PC-3 (cell line): ENCODE data around the gene RTN4RL2. TPM values are rescaled to one million over a fixed set of nuclear protein-coding genes. Genes with fewer than 3 reads are reported as not detected.
A peak's percentile ranks its signal among the peaks of the same experiment; 100 is the strongest.

ENCODE experiments used
- ATAC-seq: fragments of 200-7000 bp; cut with Tn5 transposase; 2 replicates; pipeline ENCODE4 v1.9.1; 2020; ENCODE audit warnings: mild to moderate bottlenecking, moderate library complexity
- BruUV-seq: library from RNA; stranded (reverse); fragments of 400-500 nt; replicated peaks from 2 replicates; lab custom pipeline; 2021; lab: Mats Ljungman, UMichigan
- CTCF ChIA-PET: fragments of 300-600 bp; sonication (Branson Sonifier 250); formaldehyde crosslinking; loops from one replicate; lab custom pipeline; 2022; ENCODE audit warnings: antibody characterized with exemption; lab: Charles Lee
- POLR2A ChIA-PET: fragments of 300-600 bp; sonication (Branson Sonifier 250); formaldehyde crosslinking; loops from one replicate; lab custom pipeline; 2022; ENCODE audit warnings: antibody characterized with exemption; ENCODE audit not compliant: unreplicated experiment; lab: Charles Lee
- DNase-seq: peaks from one replicate; pipeline ENCODE4 v3.0.0-alpha.2; 2015
- H2AFZ ChIP-seq: fragments of 300-600 bp; sonication (generic); 2 replicates; pipeline ENCODE4 v1.6.0; 2016; ENCODE audit warnings: antibody characterized with exemption, low read length
- H3F3A ChIP-seq: fragments of 300-600 bp; sonication (generic); one replicate; pipeline ENCODE4 v1.6.0; 2017; ENCODE audit warnings: antibody characterized with exemption, low read length, control low read depth, mild to moderate bottlenecking; ENCODE audit not compliant: unreplicated experiment
- H3K27ac ChIP-seq: fragments of 300-600 bp; sonication (generic); 2 replicates; pipeline ENCODE4 v1.5.1; 2016; ENCODE audit warnings: mild to moderate bottlenecking, low read length
- H3K27me3 ChIP-seq: fragments of 300-600 bp; sonication (generic); 2 replicates; pipeline ENCODE4 v1.6.1; 2016; ENCODE audit warnings: low read length, mixed read lengths
- H3K36me3 ChIP-seq: fragments of 300-600 bp; sonication (generic); 2 replicates; pipeline ENCODE4 v1.6.1; 2016; ENCODE audit warnings: low read depth, mixed run types, low read length, mixed read lengths
- H3K4me1 ChIP-seq: fragments of 300-600 bp; sonication (generic); 2 replicates; pipeline ENCODE4 v1.5.1; 2016; ENCODE audit warnings: low read length; ENCODE audit not compliant: insufficient read depth
- H3K4me2 ChIP-seq: fragments of 300-600 bp; sonication (generic); 2 replicates; pipeline ENCODE4 v1.6.0; 2016; ENCODE audit warnings: low read length
- H3K4me3 ChIP-seq: fragments of 300-600 bp; sonication (generic); 2 replicates; pipeline ENCODE4 v1.5.1; 2016; ENCODE audit warnings: mild to moderate bottlenecking, low read length, mixed read lengths
- H3K79me2 ChIP-seq: fragments of 300-600 bp; sonication (generic); 2 replicates; pipeline ENCODE4 v1.6.1; 2017; ENCODE audit warnings: low read length, mixed read lengths
- H3K9ac ChIP-seq: fragments of 300-600 bp; sonication (generic); 2 replicates; pipeline ENCODE4 v1.6.0; 2016; ENCODE audit warnings: mild to moderate bottlenecking, low read length
- H3K9me2 ChIP-seq: fragments of 300-600 bp; sonication (generic); replicated peaks from 2 replicates; pipeline ENCODE4 v1.6.1; 2016; ENCODE audit warnings: mixed run types, low read length, mixed read lengths
- H3K9me3 ChIP-seq: fragments of 300-600 bp; sonication (generic); 2 replicates; pipeline ENCODE4 v1.6.1; 2016; ENCODE audit warnings: low read length, mixed read lengths
- H4K20me1 ChIP-seq: fragments of 300-600 bp; sonication (generic); 2 replicates; pipeline ENCODE4 v1.6.1; 2016; ENCODE audit warnings: low read length, mixed read lengths
- CTCF ChIP-seq: fragments of 300-600 bp; sonication (generic); conservative IDR thresholded peaks from 2 replicates; pipeline ENCODE4 v1.5.1; 2017; ENCODE audit warnings: antibody characterized with exemption, low read depth, mild to moderate bottlenecking, low read length
- EZH2 ChIP-seq: fragments of 300-600 bp; sonication (generic); IDR thresholded peaks from one replicate; pipeline ENCODE4 v1.6.1; 2017; ENCODE audit warnings: antibody characterized with exemption, mild to moderate bottlenecking, low read length; ENCODE audit not compliant: unreplicated experiment
- EZH2phosphoT487 ChIP-seq: fragments of 300-600 bp; sonication (generic); IDR thresholded peaks from 2 replicates; pipeline ENCODE4 v1.6.1; 2018; ENCODE audit warnings: mild to moderate bottlenecking, antibody characterized with exemption, low read length, borderline replicate concordance
- intact Hi-C: fragments of 100-400 bp; cut with micrococcal nuclease; formaldehyde crosslinking; loops from 2 replicates; pipeline ENCODE4 v1.9.0; 2023
- total RNA-seq: library from RNA; depleted of rRNA; stranded (reverse); fragments of >200 nt; gene quantifications from 2 replicates; pipeline ENCODE4 v1.2.3, GENCODE V29; 2014

RTN4RL2 gene
- total RNA-seq, 1 experiment from 2014 or later: 3.5 TPM

DNA sequence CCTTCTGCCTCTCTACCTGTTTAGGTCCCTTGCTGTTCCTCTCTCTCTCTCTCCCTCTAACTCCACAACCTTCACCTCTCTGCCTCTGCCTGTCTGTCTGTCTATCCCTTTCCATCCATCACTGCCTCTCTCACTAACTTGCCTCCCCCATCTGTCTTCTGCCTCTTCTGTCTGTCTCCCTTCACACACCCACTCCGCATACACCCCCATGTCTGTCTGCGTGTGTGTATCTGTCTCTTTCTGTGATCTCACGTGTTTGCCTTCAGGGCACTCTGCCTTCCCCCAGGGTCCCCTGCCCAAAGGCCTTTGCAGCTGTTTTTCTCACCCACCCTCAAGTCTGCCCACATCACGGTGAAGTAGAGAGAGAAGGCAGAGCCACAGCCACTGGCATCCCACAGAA is 7.9 kb downstream of the RTN4RL2 start:
- H3K27me3 ChIP-seq: no peaks in the 10 kb centered on the region
- H3K9ac ChIP-seq: no peak overlapping the region
- H2AFZ ChIP-seq: no peak overlapping the region
- no peaks in the 10 kb centered on the region for H3K36me3 ChIP-seq
- intact Hi-C loops: no loop called here
- CTCF ChIA-PET: no interaction called here
- no peak overlapping the region for H3K27ac ChIP-seq
- no peaks in the 10 kb centered on the region for H3K9me3 ChIP-seq
- POLR2A ChIA-PET: no interaction called here
- no peak for ATAC-seq
- H3K79me2 ChIP-seq: no peaks in the 10 kb centered on the region
- no TSS peak for BruUV-seq
- H3F3A ChIP-seq: no peaks in the 10 kb centered on the region
- no peaks in the 10 kb centered on the region for H3K4me1 ChIP-seq
- DNase-seq: no peak
- no peaks in the 10 kb centered on the region for H3K9me2 ChIP-seq
- no peak overlapping the region for H3K4me3 ChIP-seq
- no peaks in the 10 kb centered on the region for H4K20me1 ChIP-seq
- H3K4me2 ChIP-seq: no peak overlapping the region
- TF ChIP-seq EZH2phosphoT487 (no peak), CTCF (no peak), EZH2 (no peak)

DNA sequence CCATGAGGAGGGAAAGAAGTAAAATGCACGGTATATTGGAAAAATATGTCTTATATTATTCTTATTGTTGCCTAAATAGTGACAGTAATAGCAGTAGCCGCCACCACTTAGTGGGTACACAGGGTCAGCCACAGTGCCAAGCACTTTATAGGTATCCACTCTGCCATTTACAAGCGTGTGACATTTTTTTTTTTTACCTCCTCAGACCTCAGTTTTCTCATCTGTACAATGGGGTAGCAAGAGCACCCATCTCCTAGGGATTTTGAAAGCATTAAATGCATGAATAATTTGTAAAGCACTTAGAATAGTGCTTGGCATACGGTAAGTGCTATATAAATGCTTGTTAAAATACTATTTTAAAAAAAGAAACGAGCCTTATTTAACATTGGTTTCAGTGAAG is 8.9 kb downstream of the RTN4RL2 start:
- no peak overlapping the region for H3K9ac ChIP-seq
- no peaks in the 10 kb centered on the region for H3K4me1 ChIP-seq
- no peak overlapping the region for H2AFZ ChIP-seq
- no peaks in the 10 kb centered on the region for H3K36me3 ChIP-seq
- TF ChIP-seq EZH2phosphoT487 (no peak), EZH2 (no peak), CTCF (no peak)
- no peak overlapping the region for H3K4me3 ChIP-seq
- no peaks in the 10 kb centered on the region for H3K79me2 ChIP-seq
- H3F3A ChIP-seq: no peaks in the 10 kb centered on the region
- no peaks in the 10 kb centered on the region for H3K9me3 ChIP-seq
- intact Hi-C loops: no loop called here
- H3K4me2 ChIP-seq: no peak overlapping the region
- BruUV-seq: no TSS peak
- ATAC-seq (no peak), DNase-seq (no peak)
- CTCF ChIA-PET: no interaction called here
- H4K20me1 ChIP-seq: no peaks in the 10 kb centered on the region
- H3K9me2 ChIP-seq: no peaks in the 10 kb centered on the region
- H3K27me3 ChIP-seq: no peaks in the 10 kb centered on the region
- POLR2A ChIA-PET: no interaction called here
- H3K27ac ChIP-seq: no peak overlapping the region

DNA sequence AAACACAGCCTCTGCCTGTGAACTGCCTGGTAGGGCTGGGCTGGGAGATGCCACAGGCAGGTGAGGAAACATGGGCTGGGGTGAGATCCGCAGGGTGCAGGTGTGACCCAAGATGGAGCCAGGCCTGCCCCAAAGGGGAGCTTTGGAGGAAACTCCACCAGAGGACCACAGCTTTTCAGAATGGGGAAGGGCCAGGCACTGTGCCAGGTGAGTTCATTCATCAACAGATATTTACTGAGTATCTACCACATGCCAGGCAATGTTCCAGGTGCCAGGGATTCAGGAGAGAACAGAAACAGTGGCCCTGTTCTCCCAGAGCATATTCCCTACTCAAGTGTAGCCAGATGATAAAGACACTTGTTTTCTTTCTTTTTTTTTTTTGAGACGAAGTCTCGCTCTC is 11.2 kb downstream of the RTN4RL2 start:
- ATAC-seq (no peak), DNase-seq (peak; percentile 47)
- intact Hi-C loops: no loop called here
- H3K27ac ChIP-seq: no peak overlapping the region
- H3K36me3 ChIP-seq: no peaks in the 10 kb centered on the region
- no peak overlapping the region for H3K4me3 ChIP-seq
- H3K79me2 ChIP-seq: no peaks in the 10 kb centered on the region
- CTCF ChIA-PET: no interaction called here
- no peaks in the 10 kb centered on the region for H3K9me3 ChIP-seq
- no peak overlapping the region for H2AFZ ChIP-seq
- peaks cover 14% of the 10 kb centered on the region for H3K4me1 ChIP-seq
- H3F3A ChIP-seq: no peaks in the 10 kb centered on the region
- H3K4me2 ChIP-seq: no peak overlapping the region
- no peaks in the 10 kb centered on the region for H4K20me1 ChIP-seq
- H3K9me2 ChIP-seq: no peaks in the 10 kb centered on the region
- POLR2A ChIA-PET: no interaction called here
- no peak overlapping the region for H3K9ac ChIP-seq
- no peaks in the 10 kb centered on the region for H3K27me3 ChIP-seq
- no TSS peak for BruUV-seq
- TF ChIP-seq CTCF (no peak), EZH2phosphoT487 (no peak), EZH2 (no peak)
